Stimulated activated CD4-positive, alpha-beta T cell treated with anti-CD3 and anti-CD28 coated beads, Interleukin-15, amount 100 ng/mL, for 48 hours (primary cell): ENCODE results near the gene DENND6B.
"Not testable (repeated sequence)": the region's sequence is repeated elsewhere in the genome, so short reads cannot be mapped to it uniquely, and the experiment has no call there.

Experiments
- DNase-seq, 2 donors: peaks; one replicate each; pipeline ENCODE4 v3.0.0-alpha.2; 2020; ENCODE audit warnings: low read depth in 2 of 2

Gene DENND6B

GRCh38 chr22:50338860-50339462, 12.1 kb upstream of the DENND6B start:
- no peak for DNase-seq

- DNase-seq: no peak
These were observed 11.3 kb upstream of the DENND6B start for GRCh38 chr22:50338042-50338573.

- no peak for DNase-seq
These were observed 10.6 kb upstream of the DENND6B start for GRCh38 chr22:50337262-50338041.

GRCh38 chr22:50334433-50334832, 7.6 kb upstream of the DENND6B start:
- not testable (repeated sequence) for DNase-seq

GRCh38 chr22:50329236-50329635, 2.4 kb upstream of the DENND6B start:
- no peak for DNase-seq

GRCh38 chr22:50327711-50328019, 853 bp upstream of the DENND6B start:
- DNase-seq: no peak

GRCh38 chr22:50326225-50326955, 422 bp downstream of the DENND6B start:
- DNase-seq: no peak

GRCh38 chr22:50325444-50326224, 1.2 kb downstream of the DENND6B start:
- DNase-seq: no peak

GRCh38 chr22:50323900-50324299, 2.9 kb downstream of the DENND6B start:
- DNase-seq: no peak

GRCh38 chr22:50322382-50323104, 4.3 kb downstream of the DENND6B start:
- DNase-seq: not testable (repeated sequence)

GRCh38 chr22:50320671-50321325, 6.0 kb downstream of the DENND6B start:
- DNase-seq: no peak

- DNase-seq: no peak
These were observed 6.7 kb downstream of the DENND6B start for GRCh38 chr22:50320116-50320515.

- DNase-seq: no peak
These were observed 7.3 kb downstream of the DENND6B start for GRCh38 chr22:50319503-50319951.

GRCh38 chr22:50318698-50319411, 8.0 kb downstream of the DENND6B start:
- DNase-seq: no peak

- DNase-seq: no peak
These were observed 8.5 kb downstream of the DENND6B start for GRCh38 chr22:50318356-50318697.

GRCh38 chr22:50317674-50318073, 9.1 kb downstream of the DENND6B start:
- no peak for DNase-seq

GRCh38 chr22:50317178-50317577, 9.6 kb downstream of the DENND6B start:
- no peak for DNase-seq

GRCh38 chr22:50316114-50317065, 10.4 kb downstream of the DENND6B start:
- no peak for DNase-seq
